CD8-positive, alpha-beta memory T cell (primary cell): ENCODE measurements around the gene IGDCC3. TPM values are rescaled to one million over a fixed set of nuclear protein-coding genes. Genes with fewer than 3 reads are reported as not detected.
A peak's percentile ranks its signal among the peaks of the same experiment; 100 is the strongest.

ENCODE experiments used
- CTCF ChIA-PET: fragments of 350-600 bp; sonication (Branson Sonifier 250); formaldehyde crosslinking; loops from one replicate; lab custom pipeline; 2021; ENCODE audit warnings: antibody characterized with exemption; lab: Charles Lee
- POLR2A ChIA-PET: fragments of 350-600 bp; sonication (Branson Sonifier 250); formaldehyde crosslinking; loops from one replicate; lab custom pipeline; 2021; ENCODE audit warnings: antibody characterized with exemption; lab: Charles Lee
- DNase-seq, 5 donors: peaks; one replicate each; pipeline versions ENCODE4 v3.0.0 to v3.0.0-alpha.2; 2020 to 2022; ENCODE audit warnings: mixed read lengths in 1 of 5
- H3K27ac ChIP-seq: one replicate; pipeline ENCODE4 v1.7.0; 2013; ENCODE audit warnings: low read depth, mild to moderate bottlenecking, low read length, moderate library complexity
- H3K27me3 ChIP-seq: 2 replicates; pipeline ENCODE4 v1.7.0; 2013; ENCODE audit warnings: low read length, mild to moderate bottlenecking; ENCODE audit not compliant: insufficient read depth, poor library complexity, severe bottlenecking
- H3K36me3 ChIP-seq: 2 replicates; pipeline ENCODE4 v1.7.0; 2013; ENCODE audit warnings: mild to moderate bottlenecking, low read length, moderate library complexity; ENCODE audit not compliant: insufficient read depth
- H3K4me1 ChIP-seq: 2 replicates; pipeline ENCODE4 v1.7.0; 2013; ENCODE audit warnings: mild to moderate bottlenecking, low read length, moderate library complexity; ENCODE audit not compliant: insufficient read depth
- H3K4me3 ChIP-seq: 2 replicates; pipeline ENCODE4 v1.7.0; 2013; ENCODE audit warnings: mild to moderate bottlenecking, low read length
- H3K9me3 ChIP-seq: 2 replicates; pipeline ENCODE4 v1.7.0; 2013; ENCODE audit warnings: mild to moderate bottlenecking, low read length
- H3K27ac Mint-ChIP-seq, 8 donors: one replicate each; pipeline ENCODE4 v1.8.0; 2020 to 2021; ENCODE audit warnings: mixed read lengths in 8 of 8, mild to moderate bottlenecking in 6 of 8, inconsistent platforms in 3 of 8, moderate library complexity in 3 of 8
- H3K27me3 Mint-ChIP-seq, 2 donors: one replicate each; pipeline ENCODE4 v1.8.0; 2020 to 2021; ENCODE audit warnings: mixed read lengths in 2 of 2, mild to moderate bottlenecking in 1 of 2, moderate library complexity in 1 of 2
- H3K36me3 Mint-ChIP-seq, 3 donors: one replicate each; pipeline ENCODE4 v1.8.0; 2020 to 2021; ENCODE audit warnings: mixed read lengths in 3 of 3, inconsistent platforms in 1 of 3, mild to moderate bottlenecking in 1 of 3
- H3K4me1 Mint-ChIP-seq, 3 donors: one replicate each; pipeline ENCODE4 v1.8.0; 2020 to 2021; ENCODE audit warnings: mixed read lengths in 3 of 3, inconsistent platforms in 1 of 3, mild to moderate bottlenecking in 1 of 3
- H3K4me3 Mint-ChIP-seq, 7 donors: one replicate each; pipeline ENCODE4 v1.8.0; 2020 to 2021; ENCODE audit warnings: mixed read lengths in 7 of 7, mild to moderate bottlenecking in 6 of 7, moderate library complexity in 4 of 7, inconsistent platforms in 2 of 7
- H3K9me3 Mint-ChIP-seq, 5 donors: one replicate each; pipeline ENCODE4 v1.8.0; 2020 to 2022; ENCODE audit warnings: mixed read lengths in 5 of 5, mild to moderate bottlenecking in 3 of 5, moderate library complexity in 2 of 5, inconsistent platforms in 1 of 5
- polyA plus RNA-seq: library from polyadenylated mRNA; unstranded; fragments of 300-500 nt; fragmentation: Illumina TruSeq; gene quantifications from one replicate; pipeline ENCODE4 v1.2.3, GENCODE V29; 2021
- total RNA-seq, 2 experiments: library from RNA; stranded (reverse); gene quantifications; one replicate each; pipeline ENCODE4 v1.2.3, GENCODE V29; 2021

The IGDCC3 gene
- total and polyA plus RNA-seq, 3 experiments from 2014 or later = not detected

GRCh38 chr15:65305776-65306175, 72.0 kb downstream of the IGDCC3 start:
- Mint-ChIP-seq H3K27ac (peak overlapping the region in 1 of 8 donors; percentile 30), H3K4me3 (peak overlapping the region in 5 of 7 donors; percentile 3 to 99 (median 21)), H3K27me3 (peaks cover 0 to 5% of the 10 kb centered on the region in 2 donors), H3K9me3 (no peaks in the 10 kb centered on the region), H3K4me1 (peaks cover 15 to 28% (median 27%) of the 10 kb centered on the region in 3 donors), H3K36me3 (peaks cover 0 to 6% (median 0%) of the 10 kb centered on the region in 3 donors)
- Histone ChIP-seq H3K27ac (no peak overlapping the region), H3K4me3 (no peak overlapping the region), H3K36me3 (no peaks in the 10 kb centered on the region), H3K4me1 (peaks cover 11% of the 10 kb centered on the region), H3K9me3 (no peaks in the 10 kb centered on the region), H3K27me3 (no peaks in the 10 kb centered on the region)
- ChIA-PET POLR2A (interaction anchor here (0.6 to 1.7 kb wide), 4 partner anchors 19 to 1649 kb away, joined by 3 to 24 read pairs (median 6); partner anchors contain the start of gene PARP16), CTCF (interaction anchor here (0.7 to 1.9 kb wide), 4 partner anchors 8 to 34 kb away, joined by 3 to 5 read pairs (median 4); no protein-coding TSS in a partner anchor)
- DNase-seq = no peak

- Mint-ChIP-seq H3K4me3 (peak overlapping the region; percentile 95 to 99 (median 98)), H3K27me3 (peaks cover 0 to 5% of the 10 kb centered on the region in 2 donors), H3K36me3 (peaks cover 0 to 8% (median 0%) of the 10 kb centered on the region in 3 donors), H3K4me1 (peaks cover 19 to 32% (median 31%) of the 10 kb centered on the region in 3 donors), H3K9me3 (peaks cover 0 to 2% (median 0%) of the 10 kb centered on the region in 5 donors), H3K27ac (peak overlapping the region; percentile 99 to 100 (median 99))
- H3K27ac ChIP-seq = peak overlapping the region; percentile 99
- H3K4me1 ChIP-seq = peaks cover 12% of the 10 kb centered on the region
- no peaks in the 10 kb centered on the region for H3K36me3 ChIP-seq
- H3K4me3 ChIP-seq = peak overlapping the region; percentile 45
- ChIA-PET CTCF (interaction anchor here (1.0 to 1.9 kb wide), 6 partner anchors 8 to 19 kb away, joined by 3 to 5 read pairs (median 4); partner anchors contain the start of gene PARP16), POLR2A (interaction anchor here (0.6 to 1.8 kb wide), 7 partner anchors 19 to 1648 kb away, joined by 3 to 24 read pairs (median 7); partner anchors contain the start of genes CLPX, PARP16 and RAB11A)
- no peaks in the 10 kb centered on the region for H3K27me3 ChIP-seq
- peak in 1 of 5 donors; percentile 33 for DNase-seq
- no peaks in the 10 kb centered on the region for H3K9me3 ChIP-seq
Observed at GRCh38 chr15:65305150-65305758, 72.5 kb downstream of the IGDCC3 start.

GRCh38 chr15:65304381-65305149, 73.2 kb downstream of the IGDCC3 start, which contains the start of gene RNU5B-1:
Gene RNU5B-1 (plus strand): TSS chr15:65304677.
- ChIA-PET POLR2A (interaction anchor here (0.6 to 1.8 kb wide), 8 partner anchors 8 to 670 kb away, joined by 3 to 24 read pairs (median 4); partner anchors contain the start of genes CLPX, PARP16 and RAB11A), CTCF (interaction anchor here (1.0 to 1.9 kb wide), 5 partner anchors 9 to 18 kb away, joined by 3 to 5 read pairs (median 4); partner anchors contain the start of gene PARP16)
- DNase-seq = peak; percentile 59 to 89 (median 88)
- peak within 1 kb of the TSS; percentile 77 for H3K4me3 ChIP-seq
- Mint-ChIP-seq H3K36me3 (peaks cover 0 to 8% (median 0%) of the 10 kb centered on the region in 3 donors), H3K27me3 (peaks cover 0 to 5% of the 10 kb centered on the region in 2 donors), H3K4me3 (peak within 1 kb of the TSS; percentile 95 to 99 (median 98)), H3K27ac (peak within 1 kb of the TSS; percentile 99 to 100 (median 99)), H3K4me1 (peaks cover 23 to 39% (median 34%) of the 10 kb centered on the region in 3 donors), H3K9me3 (peaks cover 0 to 2% (median 0%) of the 10 kb centered on the region in 5 donors)
- H3K27ac ChIP-seq = peak within 1 kb of the TSS; percentile 99
- peaks cover 19% of the 10 kb centered on the region for H3K4me1 ChIP-seq
- H3K9me3 ChIP-seq = no peaks in the 10 kb centered on the region
- H3K36me3 ChIP-seq = no peaks in the 10 kb centered on the region
- no peaks in the 10 kb centered on the region for H3K27me3 ChIP-seq

GRCh38 chr15:65303687-65304380, 74.0 kb downstream of the IGDCC3 start:
- H3K4me1 Mint-ChIP-seq = peaks cover 25 to 43% (median 34%) of the 10 kb centered on the region in 3 donors
- Histone ChIP-seq H3K36me3 (no peaks in the 10 kb centered on the region), H3K4me1 (peaks cover 23% of the 10 kb centered on the region), H3K9me3 (no peaks in the 10 kb centered on the region), H3K27me3 (no peaks in the 10 kb centered on the region), H3K4me3 (peak overlapping the region; percentile 77), H3K27ac (peak overlapping the region; percentile 99)
- H3K27me3 Mint-ChIP-seq = peaks cover 0 to 5% of the 10 kb centered on the region in 2 donors
- H3K36me3 Mint-ChIP-seq = peaks cover 0 to 8% (median 0%) of the 10 kb centered on the region in 3 donors
- POLR2A ChIA-PET = interaction anchor here (0.6 to 1.8 kb wide), 8 partner anchors 9 to 669 kb away, joined by 3 to 24 read pairs (median 4); partner anchors contain the start of genes CLPX, PARP16 and RAB11A
- H3K27ac Mint-ChIP-seq = peak overlapping the region; percentile 99 to 100 (median 99)
- no peak for DNase-seq
- CTCF ChIA-PET = interaction anchor here (1.5 kb wide), 1 partner anchor 9 kb away, joined by 4 read pairs; no protein-coding TSS in a partner anchor
- H3K9me3 Mint-ChIP-seq = peaks cover 0 to 2% (median 0%) of the 10 kb centered on the region in 5 donors
- H3K4me3 Mint-ChIP-seq = peak overlapping the region; percentile 95 to 99 (median 98)

- peaks cover 0 to 2% (median 0%) of the 10 kb centered on the region in 5 donors for H3K9me3 Mint-ChIP-seq
- DNase-seq = no peak
- ChIA-PET POLR2A (no interaction called here), CTCF (interaction anchor here (0.6 kb wide), 1 partner anchor 17 kb away, joined by 3 read pairs; no protein-coding TSS in a partner anchor)
- no peaks in the 10 kb centered on the region for H3K9me3 ChIP-seq
- H3K4me1 ChIP-seq = peaks cover 35% of the 10 kb centered on the region
- H3K27me3 ChIP-seq = no peaks in the 10 kb centered on the region
- peak overlapping the region in 1 of 8 donors; percentile 26 for H3K27ac Mint-ChIP-seq
- peaks cover 35 to 56% (median 47%) of the 10 kb centered on the region in 3 donors for H3K4me1 Mint-ChIP-seq
- H3K27ac ChIP-seq = no peak overlapping the region
- no peak overlapping the region for H3K4me3 ChIP-seq
- H3K36me3 ChIP-seq = no peaks in the 10 kb centered on the region
- peaks cover 0 to 8% (median 0%) of the 10 kb centered on the region in 3 donors for H3K36me3 Mint-ChIP-seq
- H3K4me3 Mint-ChIP-seq = peak overlapping the region in 3 of 7 donors; percentile 13 to 70 (median 61)
- H3K27me3 Mint-ChIP-seq = peaks cover 0 to 5% of the 10 kb centered on the region in 2 donors
Observed at GRCh38 chr15:65302061-65302460, 75.7 kb downstream of the IGDCC3 start.

GRCh38 chr15:65300924-65301441, 76.8 kb downstream of the IGDCC3 start:
- ChIA-PET CTCF (interaction anchor here (1.4 to 1.6 kb wide), 2 partner anchors 14 to 132 kb away, joined by 3 to 9 read pairs; partner anchors contain the start of gene PARP16), POLR2A (no interaction called here)
- peaks cover 35 to 54% (median 44%) of the 10 kb centered on the region in 3 donors for H3K4me1 Mint-ChIP-seq
- no peaks in the 10 kb centered on the region for H3K9me3 ChIP-seq
- no peaks in the 10 kb centered on the region for H3K27me3 ChIP-seq
- H3K4me1 ChIP-seq = peaks cover 46% of the 10 kb centered on the region
- peak overlapping the region in 2 of 8 donors; percentile 76 to 93 for H3K27ac Mint-ChIP-seq
- no peak overlapping the region for H3K27ac ChIP-seq
- peaks cover 0 to 5% of the 10 kb centered on the region in 2 donors for H3K27me3 Mint-ChIP-seq
- no peaks in the 10 kb centered on the region for H3K36me3 ChIP-seq
- no peak overlapping the region for H3K4me3 ChIP-seq
- H3K9me3 Mint-ChIP-seq = peaks cover 0 to 2% (median 0%) of the 10 kb centered on the region in 5 donors
- no peak for DNase-seq
- peaks cover 0 to 8% (median 0%) of the 10 kb centered on the region in 3 donors for H3K36me3 Mint-ChIP-seq
- H3K4me3 Mint-ChIP-seq = peak overlapping the region in 2 of 7 donors; percentile 84 to 93
